Neural cell (in vitro differentiated cells): Measurements from ENCODE around the gene DCP1A. TPM values are rescaled to one million over a fixed set of nuclear protein-coding genes. Genes with fewer than 3 reads are reported as not detected.

Experiments
- H2AFZ ChIP-seq: fragments of 200-600, 300-800 bp; sonication (generic), shearing (Covaris generic); 2 replicates; pipeline ENCODE4 v1.6.0; 2014; ENCODE audit warnings: low read depth, mild to moderate bottlenecking, antibody characterized with exemption, low read length, moderate library complexity
- H3F3A ChIP-seq: fragments of 200-600 bp; shearing (Covaris generic); 2 replicates; pipeline ENCODE4 v1.6.1; 2016; ENCODE audit warnings: mild to moderate bottlenecking, moderate library complexity, mixed read lengths, antibody characterized with exemption, low read length; ENCODE audit not compliant: insufficient read depth, poor library complexity, severe bottlenecking
- H3K27ac ChIP-seq: fragments of 200-600, 300-800 bp; sonication (generic), shearing (Covaris generic); 2 replicates; pipeline ENCODE4 v1.5.1; 2014; ENCODE audit warnings: mild to moderate bottlenecking, low read length, moderate library complexity
- H3K27me3 ChIP-seq: fragments of 300-800, 200-600 bp; sonication (generic), shearing (Covaris generic); 2 replicates; pipeline ENCODE4 v1.6.0; 2014; ENCODE audit warnings: mild to moderate bottlenecking, low read depth, low read length, moderate library complexity; ENCODE audit not compliant: insufficient read depth
- H3K36me3 ChIP-seq: fragments of 300-800, 200-600 bp; sonication (generic), shearing (Covaris generic); 2 replicates; pipeline ENCODE4 v1.5.1; 2014; ENCODE audit warnings: mild to moderate bottlenecking, antibody characterized with exemption, low read length, moderate library complexity; ENCODE audit not compliant: insufficient read depth
- H3K4me2 ChIP-seq: fragments of 300-800, 200-600 bp; sonication (generic), shearing (Covaris generic); 2 replicates; pipeline ENCODE4 v1.6.0; 2014; ENCODE audit warnings: mild to moderate bottlenecking, low read length
- H3K4me3 ChIP-seq: fragments of 300-800, 200-600 bp; sonication (generic), shearing (Covaris generic); 2 replicates; pipeline ENCODE4 v1.5.1; 2014; ENCODE audit warnings: mild to moderate bottlenecking, low read length, moderate library complexity
- H3K79me2 ChIP-seq: fragments of 200-600 bp; shearing (Covaris generic); replicated peaks from 2 replicates; pipeline ENCODE4 v1.6.0; 2014; ENCODE audit warnings: mild to moderate bottlenecking, low read length, moderate library complexity; ENCODE audit not compliant: insufficient read depth
- H3K9ac ChIP-seq: fragments of 300-800, 200-600 bp; sonication (generic), shearing (Covaris generic); 2 replicates; pipeline ENCODE4 v1.6.1; 2016; ENCODE audit warnings: mild to moderate bottlenecking, low read length, mixed read lengths
- H3K9me2 ChIP-seq: fragments of 200-600 bp; shearing (Covaris generic); 2 replicates; pipeline ENCODE4 v1.6.1; 2016; ENCODE audit warnings: mild to moderate bottlenecking, low read length, mixed read lengths; ENCODE audit not compliant: insufficient read depth
- H3K9me3 ChIP-seq: fragments of 200-600, 300-800 bp; sonication (generic), shearing (Covaris generic); 2 replicates; pipeline ENCODE4 v1.6.1; 2016; ENCODE audit warnings: mild to moderate bottlenecking, mixed run types, low read length, moderate library complexity, mixed read lengths
- H4K20me1 ChIP-seq: fragments of 200-600 bp; shearing (Covaris generic); 2 replicates; pipeline ENCODE4 v1.6.1; 2016; ENCODE audit warnings: mild to moderate bottlenecking, mixed run types; ENCODE audit not compliant: insufficient read depth
- CTCF ChIP-seq: fragments of 450-650 bp; IDR thresholded peaks from 2 replicates; pipeline ENCODE4 v1.5.1; 2014; ENCODE audit warnings: antibody characterized with exemption, mild to moderate bottlenecking, moderate library complexity; ENCODE audit not compliant: poor library complexity, severe bottlenecking
- EP300 ChIP-seq: fragments of 450-650 bp; conservative IDR thresholded peaks from 2 replicates; pipeline ENCODE4 v1.6.1; 2014; ENCODE audit warnings: antibody characterized with exemption, mild to moderate bottlenecking, moderate library complexity; ENCODE audit not compliant: poor library complexity, severe bottlenecking
- EZH2 ChIP-seq: fragments of 200-600, 300-800 bp; shearing (Covaris generic), sonication (generic); IDR thresholded peaks from 2 replicates; pipeline ENCODE4 v1.6.1; 2014; ENCODE audit warnings: antibody characterized with exemption, low read length, borderline replicate concordance, mild to moderate bottlenecking; ENCODE audit not compliant: insufficient read depth, poor library complexity, severe bottlenecking
- MXI1 ChIP-seq: fragments of 450-650 bp; conservative IDR thresholded peaks from 2 replicates; pipeline ENCODE4 v1.6.1; 2014; ENCODE audit warnings: antibody characterized with exemption, mild to moderate bottlenecking; ENCODE audit not compliant: poor library complexity, severe bottlenecking
- POLR2AphosphoS5 ChIP-seq: IDR thresholded peaks from 2 replicates; pipeline ENCODE4 v1.6.1; 2012
- RAD21 ChIP-seq: fragments of 450-650 bp; conservative IDR thresholded peaks from 2 replicates; pipeline ENCODE4 v1.6.1; 2014; ENCODE audit warnings: antibody characterized with exemption, mild to moderate bottlenecking, moderate library complexity
- SMC3 ChIP-seq: fragments of 450-650 bp; conservative IDR thresholded peaks from 2 replicates; pipeline ENCODE4 v1.6.1; 2014; ENCODE audit warnings: antibody characterized with exemption, mild to moderate bottlenecking, moderate library complexity; ENCODE audit not compliant: poor library complexity
- TAF1 ChIP-seq: IDR thresholded peaks from 2 replicates; pipeline ENCODE4 v1.6.1; 2012; ENCODE audit warnings: low read depth
- polyA plus RNA-seq: library from polyadenylated mRNA; depleted of rRNA; stranded (reverse); fragments of >200 nt; gene quantifications from 2 replicates; pipeline ENCODE4 v1.2.3, GENCODE V29; 2014
- TF ChIP-seq, protein P1 (sequence below): IDR thresholded peaks from 2 replicates; pipeline ENCODE4 v1.6.1; 2012; ENCODE audit warnings: borderline replicate concordance

Gene DCP1A
- polyA plus RNA-seq, 1 donor from 2014 or later, result 12.5 TPM

GRCh38 chr3:53278667-53279066 lies 68.7 kb downstream of the DCP1A start:
- Histone ChIP-seq H4K20me1 (no peaks in the 10 kb centered on the region), H3K27me3 (no peaks in the 10 kb centered on the region), H3K4me3 (no peak overlapping the region), H3F3A (no peaks in the 10 kb centered on the region), H2AFZ (no peak overlapping the region), H3K9ac (no peak overlapping the region), H3K79me2 (no peaks in the 10 kb centered on the region), H3K36me3 (no peaks in the 10 kb centered on the region), H3K9me3 (no peaks in the 10 kb centered on the region), H3K4me2 (no peak overlapping the region), H3K9me2 (no peaks in the 10 kb centered on the region), H3K27ac (no peak overlapping the region)
- TF ChIP-seq CTCF (no peak), EP300 (no peak), EZH2 (no peak), TAF1 (no peak), MXI1 (no peak), SMC3 (no peak), RAD21 (no peak)

DNA sequence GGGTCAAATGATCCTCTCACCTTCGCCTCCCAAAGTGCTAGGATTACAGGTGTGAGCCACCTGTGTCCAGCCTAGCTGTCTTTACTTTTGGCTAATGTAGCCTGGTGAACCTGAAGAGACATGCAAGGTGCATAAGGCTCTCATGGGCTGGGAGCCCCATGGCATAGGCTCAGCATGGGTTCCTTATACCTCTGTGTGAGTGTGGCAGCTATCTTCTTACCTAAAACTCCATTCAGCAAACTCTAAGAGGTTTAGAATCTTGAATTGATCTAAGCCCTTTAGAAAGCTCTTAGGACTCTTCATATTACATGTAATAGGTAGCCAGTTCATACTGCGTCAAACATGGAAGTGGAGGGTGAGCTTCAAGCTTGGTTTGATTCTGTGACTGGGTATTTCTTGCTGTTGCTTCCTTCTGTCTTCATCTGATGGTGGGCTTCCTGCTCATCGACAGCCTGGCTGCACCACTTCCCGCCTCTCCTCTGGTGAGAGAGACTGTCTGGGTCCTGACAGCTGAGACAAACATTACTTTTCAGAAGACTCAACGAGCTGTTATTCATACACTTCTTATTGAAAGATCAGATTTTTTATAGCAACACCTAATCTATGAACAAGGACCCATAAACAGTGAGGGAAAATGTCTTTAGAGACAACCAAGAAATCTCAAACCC lies 72.3 kb downstream of the DCP1A start:
- Histone ChIP-seq H3F3A (no peaks in the 10 kb centered on the region), H3K4me2 (no peak overlapping the region), H3K9ac (no peak overlapping the region), H3K4me3 (no peak overlapping the region), H3K9me2 (no peaks in the 10 kb centered on the region), H3K27ac (no peak overlapping the region), H3K9me3 (no peaks in the 10 kb centered on the region), H3K36me3 (no peaks in the 10 kb centered on the region), H3K79me2 (no peaks in the 10 kb centered on the region), H3K27me3 (no peaks in the 10 kb centered on the region), H4K20me1 (no peaks in the 10 kb centered on the region), H2AFZ (no peak overlapping the region)
- TF ChIP-seq, protein P1, sequence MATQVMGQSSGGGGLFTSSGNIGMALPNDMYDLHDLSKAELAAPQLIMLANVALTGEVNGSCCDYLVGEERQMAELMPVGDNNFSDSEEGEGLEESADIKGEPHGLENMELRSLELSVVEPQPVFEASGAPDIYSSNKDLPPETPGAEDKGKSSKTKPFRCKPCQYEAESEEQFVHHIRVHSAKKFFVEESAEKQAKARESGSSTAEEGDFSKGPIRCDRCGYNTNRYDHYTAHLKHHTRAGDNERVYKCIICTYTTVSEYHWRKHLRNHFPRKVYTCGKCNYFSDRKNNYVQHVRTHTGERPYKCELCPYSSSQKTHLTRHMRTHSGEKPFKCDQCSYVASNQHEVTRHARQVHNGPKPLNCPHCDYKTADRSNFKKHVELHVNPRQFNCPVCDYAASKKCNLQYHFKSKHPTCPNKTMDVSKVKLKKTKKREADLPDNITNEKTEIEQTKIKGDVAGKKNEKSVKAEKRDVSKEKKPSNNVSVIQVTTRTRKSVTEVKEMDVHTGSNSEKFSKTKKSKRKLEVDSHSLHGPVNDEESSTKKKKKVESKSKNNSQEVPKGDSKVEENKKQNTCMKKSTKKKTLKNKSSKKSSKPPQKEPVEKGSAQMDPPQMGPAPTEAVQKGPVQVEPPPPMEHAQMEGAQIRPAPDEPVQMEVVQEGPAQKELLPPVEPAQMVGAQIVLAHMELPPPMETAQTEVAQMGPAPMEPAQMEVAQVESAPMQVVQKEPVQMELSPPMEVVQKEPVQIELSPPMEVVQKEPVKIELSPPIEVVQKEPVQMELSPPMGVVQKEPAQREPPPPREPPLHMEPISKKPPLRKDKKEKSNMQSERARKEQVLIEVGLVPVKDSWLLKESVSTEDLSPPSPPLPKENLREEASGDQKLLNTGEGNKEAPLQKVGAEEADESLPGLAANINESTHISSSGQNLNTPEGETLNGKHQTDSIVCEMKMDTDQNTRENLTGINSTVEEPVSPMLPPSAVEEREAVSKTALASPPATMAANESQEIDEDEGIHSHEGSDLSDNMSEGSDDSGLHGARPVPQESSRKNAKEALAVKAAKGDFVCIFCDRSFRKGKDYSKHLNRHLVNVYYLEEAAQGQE, result no peak
- TF ChIP-seq TAF1 (no peak), EZH2 (no peak), SMC3 (no peak), RAD21 (no peak), MXI1 (no peak), CTCF (no peak), POLR2AphosphoS5 (no peak), EP300 (no peak)
